ENCODE data around the gene CLEC18A.

Gene CLEC18A

GRCh38 chr16:69936751-69937211 lies 14.4 kb upstream of the CLEC18A start:
- ChIA-PET CTCF (interaction anchor here (0.7 to 1.4 kb wide), 2 partner anchors 11 to 182 kb away, joined by 3 read pairs; partner anchors contain the start of gene NOB1), POLR2A (no interaction called here)
- TF ChIP-seq ZNF394 (tag by site-specific recombination; IDR thresholded peaks at IDR 0.05; ENCODE audit: borderline replicate concordance) (no peak), ZNF626 (tag by site-specific recombination; IDR thresholded peaks at IDR 0.05) (no peak), ZNF169 (tag by site-specific recombination; IDR thresholded peaks at IDR 0.05) (no peak), YY1 (tag by site-specific recombination; IDR thresholded peaks at IDR 0.05) (no peak), ZNF747 (tag by site-specific recombination; IDR thresholded peaks at IDR 0.05) (no peak), ZNF302 (tag by site-specific recombination; IDR thresholded peaks at IDR 0.05; ENCODE audit: low read depth) (no peak), ZNF791 (tag by site-specific recombination; IDR thresholded peaks at IDR 0.05) (no peak), TSHZ1 (tag by site-specific recombination; IDR thresholded peaks at IDR 0.05; ENCODE audit: borderline replicate concordance) (no peak), ZNF274 (IDR thresholded peaks at IDR 0.05; ENCODE audit: low read length) (no peak), ZNF274 (tag by site-specific recombination; IDR thresholded peaks at IDR 0.05; ENCODE audit: borderline replicate concordance) (no peak), ZNF571 (tag by site-specific recombination; IDR thresholded peaks at IDR 0.05) (no peak), ZBTB48 (tag by site-specific recombination; IDR thresholded peaks at IDR 0.05) (no peak), ZNF830 (tag by site-specific recombination; IDR thresholded peaks at IDR 0.05; ENCODE audit: low read depth) (no peak), ZNF843 (tag by site-specific recombination; IDR thresholded peaks at IDR 0.05) (no peak), ZNF707 (tag by site-specific recombination; IDR thresholded peaks at IDR 0.05) (no peak), ZNF114 (tag by site-specific recombination; IDR thresholded peaks at IDR 0.05) (no peak), WT1 (tag by site-specific recombination; IDR thresholded peaks at IDR 0.05) (no peak)
- H3K36me3 ChIP-seq (ENCODE audit: control insufficient read depth in 2 of 2, insufficient read depth in 1 of 2, low read length in 2 of 2): peaks cover 0 to 81% of the 10 kb centered on the region in 2 experiments; a peak in 1 of 3 replicates
- H3K4me1 ChIP-seq (ENCODE audit: control insufficient read depth, insufficient read depth, low read length): no peaks in the 10 kb centered on the region
- no peaks in the 10 kb centered on the region for H3K9me3 ChIP-seq (ENCODE audit: control insufficient read depth, insufficient read depth, low read depth, low read length)
- H3K4me3 ChIP-seq (ENCODE audit: low read depth, low read length): no peak overlapping the region
- no peak overlapping the region for H3K27ac ChIP-seq (ENCODE audit: extremely low read depth, low read depth, low read length)

- Histone ChIP-seq H3K9me3 (ENCODE audit: control insufficient read depth, insufficient read depth, low read depth, low read length) (no peaks in the 10 kb centered on the region), H3K4me1 (ENCODE audit: control insufficient read depth, insufficient read depth, low read length) (no peaks in the 10 kb centered on the region), H3K4me3 (ENCODE audit: low read depth, low read length) (no peak overlapping the region), H3K36me3 (ENCODE audit: control insufficient read depth in 2 of 2, insufficient read depth in 1 of 2, low read length in 2 of 2) (peaks cover 0 to 77% of the 10 kb centered on the region in 2 experiments; a peak in 1 of 3 replicates), H3K27ac (ENCODE audit: extremely low read depth, low read depth, low read length) (no peak overlapping the region)
- CTCF ChIA-PET: interaction anchor here (0.7 to 1.4 kb wide), 2 partner anchors 11 to 183 kb away, joined by 3 read pairs; partner anchors contain the start of gene NOB1
- POLR2A ChIA-PET: no interaction called here
- TF ChIP-seq GLIS2 (tag by site-specific recombination; IDR thresholded peaks at IDR 0.05): no peak
- TF ChIP-seq ZNF843 (tag by site-specific recombination; IDR thresholded peaks at IDR 0.05): no peak
- no peak for TF ChIP-seq ZNF274 (IDR thresholded peaks at IDR 0.05; ENCODE audit: low read length)
- no peak for TF ChIP-seq ZNF274 (tag by site-specific recombination; IDR thresholded peaks at IDR 0.05; ENCODE audit: borderline replicate concordance)
- no peak for TF ChIP-seq BCL11B (tag by site-specific recombination; IDR thresholded peaks at IDR 0.05; ENCODE audit: low read depth)
- no peak for TF ChIP-seq BCL11A (tag by site-specific recombination; IDR thresholded peaks at IDR 0.05; ENCODE audit: low read depth)
- TF ChIP-seq ZSCAN18 (tag by site-specific recombination; IDR thresholded peaks at IDR 0.05): no peak
- TF ChIP-seq ZBTB48 (tag by site-specific recombination; IDR thresholded peaks at IDR 0.05): no peak
- TF ChIP-seq ZFP37 (tag by site-specific recombination; IDR thresholded peaks at IDR 0.05): no peak
- TF ChIP-seq YY1 (tag by site-specific recombination; IDR thresholded peaks at IDR 0.05): no peak
- no peak for TF ChIP-seq ZNF266 (tag by site-specific recombination; IDR thresholded peaks at IDR 0.05; ENCODE audit: low read depth)
- TF ChIP-seq ZNF394 (tag by site-specific recombination; IDR thresholded peaks at IDR 0.05; ENCODE audit: borderline replicate concordance): no peak
- no peak for TF ChIP-seq ZNF624 (tag by site-specific recombination; IDR thresholded peaks at IDR 0.05)
- TF ChIP-seq ZNF426 (tag by site-specific recombination; IDR thresholded peaks at IDR 0.05): no peak
- no peak for TF ChIP-seq ZNF148 (tag by site-specific recombination; IDR thresholded peaks at IDR 0.05; ENCODE audit: borderline replicate concordance)
These were observed 13.6 kb upstream of the CLEC18A start for GRCh38 chr16:69937465-69937951.

All from HEK293 (cell line).